ENCODE measurements around the gene PNMA8A. TPM values are rescaled to one million over a fixed set of nuclear protein-coding genes. Genes with fewer than 3 reads are reported as not detected.

Gene PNMA8A
- total RNA-seq, 4 donors from 2014 or later: 0.28 TPM; not detected in 3

- Histone ChIP-seq H3K36me3 (no peaks in the 10 kb centered on the region), H3K27me3 (no peaks in the 10 kb centered on the region), H3K4me3 (no peak overlapping the region), H3K27ac (peak overlapping the region in 3 of 4 donors; percentile 39 to 75 (median 57)), H3K9me3 (no peaks in the 10 kb centered on the region), H3K4me1 (no peaks in the 10 kb centered on the region)
- TF ChIP-seq CTCF (IDR thresholded peaks at IDR 0.05): no peak
- no peak for TF ChIP-seq POLR2A (IDR thresholded peaks at IDR 0.05)
- DNase-seq: no peak
These were observed 10.0 kb upstream of the PNMA8A start for GRCh38 chr19:46481223-46481848.

- no peaks in the 10 kb centered on the region for H3K4me1 ChIP-seq
- no peaks in the 10 kb centered on the region for H3K36me3 ChIP-seq
- H3K9me3 ChIP-seq: no peaks in the 10 kb centered on the region
- no peak for DNase-seq
- TF ChIP-seq CTCF (IDR thresholded peaks at IDR 0.05) (no peak), POLR2A (IDR thresholded peaks at IDR 0.05) (no peak)
- peak overlapping the region in 3 of 4 donors; percentile 39 to 75 (median 57) for H3K27ac ChIP-seq
- H3K4me3 ChIP-seq: no peak overlapping the region
- no peaks in the 10 kb centered on the region for H3K27me3 ChIP-seq
These were observed 9.1 kb upstream of the PNMA8A start for GRCh38 chr19:46480415-46480814.

GRCh38 chr19:46478356-46478986 lies 7.1 kb upstream of the PNMA8A start:
- Histone ChIP-seq H3K9me3 (no peaks in the 10 kb centered on the region), H3K4me3 (no peak overlapping the region), H3K4me1 (no peaks in the 10 kb centered on the region), H3K27me3 (no peaks in the 10 kb centered on the region), H3K36me3 (no peaks in the 10 kb centered on the region), H3K27ac (peak overlapping the region in 1 of 4 donors; percentile 26)
- TF ChIP-seq POLR2A (IDR thresholded peaks at IDR 0.05): no peak
- no peak for TF ChIP-seq CTCF (IDR thresholded peaks at IDR 0.05)
- no peak for DNase-seq

GRCh38 chr19:46475986-46476385 lies 4.6 kb upstream of the PNMA8A start:
- Histone ChIP-seq H3K36me3 (no peaks in the 10 kb centered on the region), H3K27ac (no peak overlapping the region), H3K9me3 (no peaks in the 10 kb centered on the region), H3K4me3 (no peak overlapping the region), H3K27me3 (no peaks in the 10 kb centered on the region), H3K4me1 (peaks cover 0 to 3% (median 0%) of the 10 kb centered on the region in 4 donors)
- no peak for DNase-seq
- no peak for TF ChIP-seq CTCF (IDR thresholded peaks at IDR 0.05)
- no peak for TF ChIP-seq POLR2A (IDR thresholded peaks at IDR 0.05)

GRCh38 chr19:46474211-46474610 lies 2.8 kb upstream of the PNMA8A start:
- no peak overlapping the region for H3K4me3 ChIP-seq
- no peaks in the 10 kb centered on the region for H3K9me3 ChIP-seq
- TF ChIP-seq POLR2A (IDR thresholded peaks at IDR 0.05) (no peak), CTCF (IDR thresholded peaks at IDR 0.05) (no peak)
- H3K27me3 ChIP-seq: no peaks in the 10 kb centered on the region
- peaks cover 0 to 4% (median 0%) of the 10 kb centered on the region in 4 donors for H3K4me1 ChIP-seq
- H3K27ac ChIP-seq: no peak overlapping the region
- no peak for DNase-seq
- H3K36me3 ChIP-seq: no peaks in the 10 kb centered on the region

Measured in Peyer's patch (tissue), 4 donors.